ENCODE data around the gene RIT1. TPM values are rescaled to one million over a fixed set of nuclear protein-coding genes. Genes with fewer than 3 reads are reported as not detected.
A peak's percentile ranks its signal among the peaks of the same experiment; 100 is the strongest.

The RIT1 gene
- total and polyA plus RNA-seq, 2 of the 13 experiments (the other 11 are each of a cell fraction or from before 2014, with no cell fraction given): 12.2 to 32.2 TPM

GRCh38 chr1:155934097-155934935, 23.2 kb upstream of the RIT1 start, which contains the start of gene KHDC4 (continued):
- TF ChIP-seq ZSCAN25 (CRISPR knock-in tag; IDR thresholded peaks at IDR 0.05) (no peak; the same call in 1 of the 2 replicates), PHF5A (CRISPR knock-in tag; IDR thresholded peaks at IDR 0.05; ENCODE audit: low read depth, unreplicated experiment) (peak; percentile 83), HDAC1 (CRISPR knock-in tag; IDR thresholded peaks at IDR 0.05) (peak; percentile 86), LBX2 (CRISPR knock-in tag; IDR thresholded peaks at IDR 0.05; ENCODE audit: borderline replicate concordance) (no peak), POGK (CRISPR knock-in tag; conservative IDR thresholded peaks at IDR 0.05) (peak; percentile 77; the same call in 1 of the 2 replicates), CENPX (CRISPR knock-in tag; IDR thresholded peaks at IDR 0.05) (no peak), KDM2A (CRISPR knock-in tag; IDR thresholded peaks at IDR 0.05; ENCODE audit: borderline replicate concordance, low read depth) (peak; percentile 92), AKAP8 (CRISPR knock-in tag; IDR thresholded peaks at IDR 0.05) (0 out of 2 replicates have a peak, but pooled peaks have one; percentile 36), ZNF432 (CRISPR knock-in tag; IDR thresholded peaks at IDR 0.05; ENCODE audit: borderline replicate concordance) (no peak), ZNF335 (CRISPR knock-in tag; IDR thresholded peaks at IDR 0.05) (peak; percentile 31; the same call in 1 of the 2 replicates)
- TF ChIP-seq, protein P1, sequence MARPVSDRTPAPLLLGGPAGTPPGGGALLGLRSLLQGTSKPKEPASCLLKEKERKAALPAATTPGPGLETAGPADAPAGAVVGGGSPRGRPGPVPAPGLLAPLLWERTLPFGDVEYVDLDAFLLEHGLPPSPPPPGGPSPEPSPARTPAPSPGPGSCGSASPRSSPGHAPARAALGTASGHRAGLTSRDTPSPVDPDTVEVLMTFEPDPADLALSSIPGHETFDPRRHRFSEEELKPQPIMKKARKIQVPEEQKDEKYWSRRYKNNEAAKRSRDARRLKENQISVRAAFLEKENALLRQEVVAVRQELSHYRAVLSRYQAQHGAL (CRISPR knock-in tag; IDR thresholded peaks at IDR 0.05; ENCODE audit: not compliant biosample characterization): no peak
- TF ChIP-seq, protein P2, sequence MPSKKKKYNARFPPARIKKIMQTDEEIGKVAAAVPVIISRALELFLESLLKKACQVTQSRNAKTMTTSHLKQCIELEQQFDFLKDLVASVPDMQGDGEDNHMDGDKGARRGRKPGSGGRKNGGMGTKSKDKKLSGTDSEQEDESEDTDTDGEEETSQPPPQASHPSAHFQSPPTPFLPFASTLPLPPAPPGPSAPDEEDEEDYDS (CRISPR knock-in tag; IDR thresholded peaks at IDR 0.05): peak; percentile 96
- TF ChIP-seq, protein P3, sequence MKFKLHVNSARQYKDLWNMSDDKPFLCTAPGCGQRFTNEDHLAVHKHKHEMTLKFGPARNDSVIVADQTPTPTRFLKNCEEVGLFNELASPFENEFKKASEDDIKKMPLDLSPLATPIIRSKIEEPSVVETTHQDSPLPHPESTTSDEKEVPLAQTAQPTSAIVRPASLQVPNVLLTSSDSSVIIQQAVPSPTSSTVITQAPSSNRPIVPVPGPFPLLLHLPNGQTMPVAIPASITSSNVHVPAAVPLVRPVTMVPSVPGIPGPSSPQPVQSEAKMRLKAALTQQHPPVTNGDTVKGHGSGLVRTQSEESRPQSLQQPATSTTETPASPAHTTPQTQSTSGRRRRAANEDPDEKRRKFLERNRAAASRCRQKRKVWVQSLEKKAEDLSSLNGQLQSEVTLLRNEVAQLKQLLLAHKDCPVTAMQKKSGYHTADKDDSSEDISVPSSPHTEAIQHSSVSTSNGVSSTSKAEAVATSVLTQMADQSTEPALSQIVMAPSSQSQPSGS (CRISPR knock-in tag; IDR thresholded peaks at IDR 0.05): peak; percentile 35; the same call in 1 of the 2 replicates
- TF ChIP-seq, protein P4, sequence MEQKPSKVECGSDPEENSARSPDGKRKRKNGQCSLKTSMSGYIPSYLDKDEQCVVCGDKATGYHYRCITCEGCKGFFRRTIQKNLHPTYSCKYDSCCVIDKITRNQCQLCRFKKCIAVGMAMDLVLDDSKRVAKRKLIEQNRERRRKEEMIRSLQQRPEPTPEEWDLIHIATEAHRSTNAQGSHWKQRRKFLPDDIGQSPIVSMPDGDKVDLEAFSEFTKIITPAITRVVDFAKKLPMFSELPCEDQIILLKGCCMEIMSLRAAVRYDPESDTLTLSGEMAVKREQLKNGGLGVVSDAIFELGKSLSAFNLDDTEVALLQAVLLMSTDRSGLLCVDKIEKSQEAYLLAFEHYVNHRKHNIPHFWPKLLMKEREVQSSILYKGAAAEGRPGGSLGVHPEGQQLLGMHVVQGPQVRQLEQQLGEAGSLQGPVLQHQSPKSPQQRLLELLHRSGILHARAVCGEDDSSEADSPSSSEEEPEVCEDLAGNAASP (CRISPR knock-in tag; IDR thresholded peaks at IDR 0.05; ENCODE audit: borderline replicate concordance): peak; percentile 31; the same call in 1 of the 2 replicates
- TF ChIP-seq, protein P5, sequence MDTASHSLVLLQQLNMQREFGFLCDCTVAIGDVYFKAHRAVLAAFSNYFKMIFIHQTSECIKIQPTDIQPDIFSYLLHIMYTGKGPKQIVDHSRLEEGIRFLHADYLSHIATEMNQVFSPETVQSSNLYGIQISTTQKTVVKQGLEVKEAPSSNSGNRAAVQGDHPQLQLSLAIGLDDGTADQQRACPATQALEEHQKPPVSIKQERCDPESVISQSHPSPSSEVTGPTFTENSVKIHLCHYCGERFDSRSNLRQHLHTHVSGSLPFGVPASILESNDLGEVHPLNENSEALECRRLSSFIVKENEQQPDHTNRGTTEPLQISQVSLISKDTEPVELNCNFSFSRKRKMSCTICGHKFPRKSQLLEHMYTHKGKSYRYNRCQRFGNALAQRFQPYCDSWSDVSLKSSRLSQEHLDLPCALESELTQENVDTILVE (CRISPR knock-in tag; IDR thresholded peaks at IDR 0.05): peak; percentile 50
- TF ChIP-seq, protein P6, sequence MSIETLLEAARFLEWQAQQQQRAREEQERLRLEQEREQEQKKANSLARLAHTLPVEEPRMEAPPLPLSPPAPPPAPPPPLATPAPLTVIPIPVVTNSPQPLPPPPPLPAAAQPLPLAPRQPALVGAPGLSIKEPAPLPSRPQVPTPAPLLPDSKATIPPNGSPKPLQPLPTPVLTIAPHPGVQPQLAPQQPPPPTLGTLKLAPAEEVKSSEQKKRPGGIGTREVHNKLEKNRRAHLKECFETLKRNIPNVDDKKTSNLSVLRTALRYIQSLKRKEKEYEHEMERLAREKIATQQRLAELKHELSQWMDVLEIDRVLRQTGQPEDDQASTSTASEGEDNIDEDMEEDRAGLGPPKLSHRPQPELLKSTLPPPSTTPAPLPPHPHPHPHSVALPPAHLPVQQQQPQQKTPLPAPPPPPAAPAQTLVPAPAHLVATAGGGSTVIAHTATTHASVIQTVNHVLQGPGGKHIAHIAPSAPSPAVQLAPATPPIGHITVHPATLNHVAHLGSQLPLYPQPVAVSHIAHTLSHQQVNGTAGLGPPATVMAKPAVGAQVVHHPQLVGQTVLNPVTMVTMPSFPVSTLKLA (IDR thresholded peaks at IDR 0.05): peak; percentile 34; the same call in 1 of the 2 replicates
